ENCODE data around the gene ASB1. TPM values are rescaled to one million over a fixed set of nuclear protein-coding genes. Genes with fewer than 3 reads are reported as not detected.

ASB1 gene
- total and polyA plus RNA-seq, 2 donors (not counting 1 experiment from before 2014, with no cell fraction given) = 19.3 to 40.6 TPM

GRCh38 chr2:238428866-238429265 is 2.1 kb downstream of the ASB1 start:
- no peak overlapping the region for H3K27ac ChIP-seq (ENCODE audit: insufficient read depth, low read length)
- peak overlapping the region; percentile 52 for H3K4me2 ChIP-seq (ENCODE audit: extremely low read depth, insufficient read depth, low read length)
- peak in 1 of 2 donors; percentile 62 for DNase-seq (ENCODE audit: low read depth in 2 of 2)
- no peak overlapping the region for H3K9ac ChIP-seq (ENCODE audit: insufficient read depth, low read length)
- H3K4me1 ChIP-seq (ENCODE audit: control insufficient read depth, extremely low read depth, insufficient read depth, low read length) = peaks cover 22% of the 10 kb centered on the region
- H4K20me1 ChIP-seq (ENCODE audit: control insufficient read depth, extremely low read depth, insufficient read depth, low read length) = no peaks in the 10 kb centered on the region
- no peaks in the 10 kb centered on the region for H3K27me3 ChIP-seq (ENCODE audit: control insufficient read depth, insufficient read depth, low read length)
- peaks cover 64% of the 10 kb centered on the region for H3K79me2 ChIP-seq (ENCODE audit: control insufficient read depth, insufficient read depth, low read length)
- no peaks in the 10 kb centered on the region for H3K9me3 ChIP-seq (ENCODE audit: control insufficient read depth, insufficient read depth, low read depth, low read length)
- TF ChIP-seq CTCF (conservative IDR thresholded peaks at IDR 0.05 in 1 of 2, IDR thresholded peaks at IDR 0.05 in 1 of 2; ENCODE audit: low read depth in 1 of 2, low read length in 2 of 2) = no peak
- TF ChIP-seq EZH2 (IDR thresholded peaks at IDR 0.05; ENCODE audit: low read length, missing control alignments) = no peak
- peaks cover 6% of the 10 kb centered on the region for H3K36me3 ChIP-seq (ENCODE audit: control insufficient read depth, insufficient read depth, low read length)
- H2AFZ ChIP-seq (ENCODE audit: low read length) = no peak overlapping the region
- peak overlapping the region in 2 of 4 experiments; percentile 75 to 93 for H3K4me3 ChIP-seq (replicated peaks in 1 of 4; ENCODE audit: control extremely low read depth in 1 of 4, insufficient read depth in 1 of 4, low read depth in 3 of 4, low read length in 4 of 4)

GRCh38 chr2:238430781-238431180 is 4.1 kb downstream of the ASB1 start:
- no peaks in the 10 kb centered on the region for H4K20me1 ChIP-seq (ENCODE audit: control insufficient read depth, extremely low read depth, insufficient read depth, low read length)
- peaks cover 76% of the 10 kb centered on the region for H3K79me2 ChIP-seq (ENCODE audit: control insufficient read depth, insufficient read depth, low read length)
- no peak overlapping the region for H3K4me2 ChIP-seq (ENCODE audit: extremely low read depth, insufficient read depth, low read length)
- TF ChIP-seq EZH2 (IDR thresholded peaks at IDR 0.05; ENCODE audit: low read length, missing control alignments) = no peak
- TF ChIP-seq CTCF (conservative IDR thresholded peaks at IDR 0.05 in 1 of 2, IDR thresholded peaks at IDR 0.05 in 1 of 2; ENCODE audit: low read depth in 1 of 2, low read length in 2 of 2) = no peak
- no peak overlapping the region for H3K9ac ChIP-seq (ENCODE audit: insufficient read depth, low read length)
- no peaks in the 10 kb centered on the region for H3K27me3 ChIP-seq (ENCODE audit: control insufficient read depth, insufficient read depth, low read length)
- H3K9me3 ChIP-seq (ENCODE audit: control insufficient read depth, insufficient read depth, low read depth, low read length) = no peaks in the 10 kb centered on the region
- no peak overlapping the region for H3K4me3 ChIP-seq (replicated peaks in 1 of 4; ENCODE audit: control extremely low read depth in 1 of 4, insufficient read depth in 1 of 4, low read depth in 3 of 4, low read length in 4 of 4)
- peaks cover 28% of the 10 kb centered on the region for H3K4me1 ChIP-seq (ENCODE audit: control insufficient read depth, extremely low read depth, insufficient read depth, low read length)
- no peak overlapping the region for H2AFZ ChIP-seq (ENCODE audit: low read length)
- no peak for DNase-seq (ENCODE audit: low read depth in 2 of 2)
- no peak overlapping the region for H3K27ac ChIP-seq (ENCODE audit: insufficient read depth, low read length)
- H3K36me3 ChIP-seq (ENCODE audit: control insufficient read depth, insufficient read depth, low read length) = peaks cover 9% of the 10 kb centered on the region

DNA sequence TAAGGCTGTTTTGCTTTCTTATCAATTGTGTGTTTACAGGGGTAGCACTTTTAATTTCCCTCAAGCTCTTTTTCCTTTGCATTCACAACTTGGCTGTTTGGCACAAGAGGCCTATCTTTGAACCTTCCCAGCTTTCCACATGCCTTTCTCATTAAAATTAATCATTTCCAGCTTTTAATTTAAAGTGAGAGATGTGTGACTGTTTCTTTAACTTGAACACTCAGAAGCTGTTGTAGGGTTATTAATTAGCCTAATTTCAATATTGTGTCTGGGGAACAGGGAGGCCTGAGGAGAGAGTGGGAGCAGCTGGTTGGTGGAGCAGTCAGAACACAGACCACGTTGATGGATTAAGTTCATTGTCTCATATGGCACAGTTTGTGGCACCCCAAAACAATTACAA is 4.7 kb downstream of the ASB1 start:
- peaks cover 24% of the 10 kb centered on the region for H3K4me1 ChIP-seq (ENCODE audit: control insufficient read depth, extremely low read depth, insufficient read depth, low read length)
- no peak overlapping the region for H3K4me2 ChIP-seq (ENCODE audit: extremely low read depth, insufficient read depth, low read length)
- H3K9ac ChIP-seq (ENCODE audit: insufficient read depth, low read length) = no peak overlapping the region
- H3K36me3 ChIP-seq (ENCODE audit: control insufficient read depth, insufficient read depth, low read length) = peaks cover 12% of the 10 kb centered on the region
- no peak for DNase-seq (ENCODE audit: low read depth in 2 of 2)
- TF ChIP-seq EZH2 (IDR thresholded peaks at IDR 0.05; ENCODE audit: low read length, missing control alignments) (no peak), CTCF (conservative IDR thresholded peaks at IDR 0.05 in 1 of 2, IDR thresholded peaks at IDR 0.05 in 1 of 2; ENCODE audit: low read depth in 1 of 2, low read length in 2 of 2) (no peak)
- H3K4me3 ChIP-seq (replicated peaks in 1 of 4; ENCODE audit: control extremely low read depth in 1 of 4, insufficient read depth in 1 of 4, low read depth in 3 of 4, low read length in 4 of 4) = no peak overlapping the region
- no peaks in the 10 kb centered on the region for H3K27me3 ChIP-seq (ENCODE audit: control insufficient read depth, insufficient read depth, low read length)
- H3K27ac ChIP-seq (ENCODE audit: insufficient read depth, low read length) = peak overlapping the region; percentile 45
- no peaks in the 10 kb centered on the region for H4K20me1 ChIP-seq (ENCODE audit: control insufficient read depth, extremely low read depth, insufficient read depth, low read length)
- H3K9me3 ChIP-seq (ENCODE audit: control insufficient read depth, insufficient read depth, low read depth, low read length) = no peaks in the 10 kb centered on the region
- no peak overlapping the region for H2AFZ ChIP-seq (ENCODE audit: low read length)
- peaks cover 82% of the 10 kb centered on the region for H3K79me2 ChIP-seq (ENCODE audit: control insufficient read depth, insufficient read depth, low read length)
